ENCODE data around the gene TK2.

TK2 gene

DNA sequence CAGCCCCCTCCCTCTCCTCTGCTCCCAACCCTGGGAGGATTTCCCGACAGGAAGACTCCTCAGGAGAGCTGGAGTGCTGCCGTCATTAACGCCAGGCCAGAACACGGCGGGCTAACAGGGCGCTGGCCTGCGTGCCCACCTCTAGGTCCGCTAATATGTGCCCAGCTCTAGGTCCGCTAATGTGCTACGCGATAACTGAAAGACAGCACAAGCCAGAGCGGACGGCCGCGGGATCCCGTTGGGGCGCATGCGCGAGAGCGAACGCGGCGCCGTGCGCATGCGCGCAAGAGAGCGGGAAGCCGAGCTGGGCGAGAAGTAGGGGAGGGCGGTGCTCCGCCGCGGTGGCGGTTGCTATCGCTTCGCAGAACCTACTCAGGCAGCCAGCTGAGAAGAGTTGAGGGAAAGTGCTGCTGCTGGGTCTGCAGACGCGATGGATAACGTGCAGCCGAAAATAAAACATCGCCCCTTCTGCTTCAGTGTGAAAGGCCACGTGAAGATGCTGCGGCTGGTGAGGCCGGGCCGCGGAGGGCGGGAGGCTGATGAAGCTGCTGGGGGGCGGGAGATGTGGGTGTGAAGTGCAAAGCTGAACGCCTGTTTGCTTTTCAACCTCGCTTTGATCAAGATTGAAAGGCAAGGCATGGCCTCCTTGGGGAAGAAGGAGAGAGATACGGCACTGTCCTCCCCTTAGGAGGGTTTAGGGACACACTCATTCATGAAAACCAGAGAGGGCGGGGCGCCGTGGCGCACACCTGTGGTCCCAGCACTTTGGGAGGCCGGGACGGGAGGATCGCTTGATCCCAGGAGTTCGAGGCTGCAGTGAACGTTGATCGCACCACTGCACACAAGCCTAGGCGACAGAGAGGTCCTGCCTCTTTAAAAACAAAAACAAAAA, 2.6 kb upstream of the TK2 start, which contains the start of gene CKLF:
Gene CKLF (plus strand): TSS at position 291 of the 892 bp plus-strand sequence. CDS start 140 bp downstream, at position 431.
- Histone ChIP-seq H3K36me3 (replicated peaks; ENCODE audit: insufficient read depth, low read length) (no peaks in the 10 kb centered on the region), H3K27me3 (replicated peaks; ENCODE audit: insufficient read depth, low read length) (no peaks in the 10 kb centered on the region), H2AFZ (ENCODE audit: low read length) (peak within 1 kb of the TSS; percentile 51), H4K20me1 (ENCODE audit: insufficient read depth, low read length) (0 out of 2 replicates have a peak, but pooled peaks cover 3% of the 10 kb centered on the region), H3K27ac (ENCODE audit: low read length) (peak within 1 kb of the TSS; percentile 81), H3K4me1 (ENCODE audit: low read length) (peaks cover 55% of the 10 kb centered on the region), H3K9ac (ENCODE audit: low read length) (peak within 1 kb of the TSS; percentile 74), H3K9me2 (replicated peaks; ENCODE audit: insufficient read depth, low read length) (no peaks in the 10 kb centered on the region), H3K4me3 (ENCODE audit: low read length) (peak within 1 kb of the TSS; percentile 83), H3K9me3 (replicated peaks; ENCODE audit: insufficient read depth, low read length) (no peaks in the 10 kb centered on the region), H3K4me2 (ENCODE audit: low read depth, low read length) (peak within 1 kb of the TSS; percentile 86), H3K79me2 (ENCODE audit: low read length) (peaks cover 51% of the 10 kb centered on the region), H3F3A (ENCODE audit: insufficient read depth, low read length) (peaks cover 36% of the 10 kb centered on the region)
- peak; percentile 93 for DNase-seq
- no peak for TF ChIP-seq EZH2phosphoT487 (IDR thresholded peaks at IDR 0.05; ENCODE audit: low read length)
- TF ChIP-seq EZH2 (optimal IDR thresholded peaks at IDR 0.05; ENCODE audit: low read depth, low read length): no peak
- TF ChIP-seq, protein P1, sequence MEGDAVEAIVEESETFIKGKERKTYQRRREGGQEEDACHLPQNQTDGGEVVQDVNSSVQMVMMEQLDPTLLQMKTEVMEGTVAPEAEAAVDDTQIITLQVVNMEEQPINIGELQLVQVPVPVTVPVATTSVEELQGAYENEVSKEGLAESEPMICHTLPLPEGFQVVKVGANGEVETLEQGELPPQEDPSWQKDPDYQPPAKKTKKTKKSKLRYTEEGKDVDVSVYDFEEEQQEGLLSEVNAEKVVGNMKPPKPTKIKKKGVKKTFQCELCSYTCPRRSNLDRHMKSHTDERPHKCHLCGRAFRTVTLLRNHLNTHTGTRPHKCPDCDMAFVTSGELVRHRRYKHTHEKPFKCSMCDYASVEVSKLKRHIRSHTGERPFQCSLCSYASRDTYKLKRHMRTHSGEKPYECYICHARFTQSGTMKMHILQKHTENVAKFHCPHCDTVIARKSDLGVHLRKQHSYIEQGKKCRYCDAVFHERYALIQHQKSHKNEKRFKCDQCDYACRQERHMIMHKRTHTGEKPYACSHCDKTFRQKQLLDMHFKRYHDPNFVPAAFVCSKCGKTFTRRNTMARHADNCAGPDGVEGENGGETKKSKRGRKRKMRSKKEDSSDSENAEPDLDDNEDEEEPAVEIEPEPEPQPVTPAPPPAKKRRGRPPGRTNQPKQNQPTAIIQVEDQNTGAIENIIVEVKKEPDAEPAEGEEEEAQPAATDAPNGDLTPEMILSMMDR (IDR thresholded peaks at IDR 0.05; ENCODE audit: low read length): no peak

DNA sequence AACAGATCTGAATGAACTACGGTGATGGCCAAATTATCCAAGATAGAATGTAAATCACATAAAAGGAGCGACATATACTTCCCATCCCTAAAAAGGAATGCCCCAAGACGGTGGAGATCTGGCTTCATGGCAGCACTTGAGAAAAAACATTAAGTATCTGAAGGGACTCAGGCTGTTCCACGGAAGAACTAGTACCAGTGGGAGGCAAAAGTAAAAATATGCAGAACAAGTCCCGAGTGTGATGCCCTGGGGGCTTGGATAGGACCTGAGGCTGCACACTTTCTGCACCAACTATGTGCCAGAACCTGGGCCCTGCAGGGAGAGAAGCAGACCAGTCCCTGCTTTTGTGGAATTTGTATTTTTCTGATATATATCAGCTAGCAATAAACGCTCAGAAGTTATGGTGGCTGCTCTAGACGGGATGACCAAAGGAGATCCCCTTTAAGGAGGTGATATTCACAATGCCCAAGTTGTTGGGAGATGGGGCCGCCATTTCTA, 1.9 kb upstream of the TK2 start:
- Histone ChIP-seq H3K4me3 (ENCODE audit: low read length) (peak overlapping the region; percentile 83), H3F3A (ENCODE audit: insufficient read depth, low read length) (peaks cover 36% of the 10 kb centered on the region), H3K79me2 (ENCODE audit: low read length) (peaks cover 44% of the 10 kb centered on the region), H3K9me3 (replicated peaks; ENCODE audit: insufficient read depth, low read length) (no peaks in the 10 kb centered on the region), H3K27ac (ENCODE audit: low read length) (peak overlapping the region; percentile 81), H3K9ac (ENCODE audit: low read length) (peak overlapping the region; percentile 74), H3K9me2 (replicated peaks; ENCODE audit: insufficient read depth, low read length) (no peaks in the 10 kb centered on the region), H3K4me1 (ENCODE audit: low read length) (peaks cover 55% of the 10 kb centered on the region), H4K20me1 (ENCODE audit: insufficient read depth, low read length) (no peaks in the 10 kb centered on the region), H2AFZ (ENCODE audit: low read length) (peak overlapping the region; percentile 51), H3K27me3 (replicated peaks; ENCODE audit: insufficient read depth, low read length) (no peaks in the 10 kb centered on the region), H3K36me3 (replicated peaks; ENCODE audit: insufficient read depth, low read length) (no peaks in the 10 kb centered on the region), H3K4me2 (ENCODE audit: low read depth, low read length) (peak overlapping the region; percentile 86)
- peak; percentile 23 for DNase-seq
- TF ChIP-seq EZH2phosphoT487 (IDR thresholded peaks at IDR 0.05; ENCODE audit: low read length) (no peak), EZH2 (optimal IDR thresholded peaks at IDR 0.05; ENCODE audit: low read depth, low read length) (no peak)
- TF ChIP-seq, protein P1 (IDR thresholded peaks at IDR 0.05; ENCODE audit: low read length): no peak

DNA sequence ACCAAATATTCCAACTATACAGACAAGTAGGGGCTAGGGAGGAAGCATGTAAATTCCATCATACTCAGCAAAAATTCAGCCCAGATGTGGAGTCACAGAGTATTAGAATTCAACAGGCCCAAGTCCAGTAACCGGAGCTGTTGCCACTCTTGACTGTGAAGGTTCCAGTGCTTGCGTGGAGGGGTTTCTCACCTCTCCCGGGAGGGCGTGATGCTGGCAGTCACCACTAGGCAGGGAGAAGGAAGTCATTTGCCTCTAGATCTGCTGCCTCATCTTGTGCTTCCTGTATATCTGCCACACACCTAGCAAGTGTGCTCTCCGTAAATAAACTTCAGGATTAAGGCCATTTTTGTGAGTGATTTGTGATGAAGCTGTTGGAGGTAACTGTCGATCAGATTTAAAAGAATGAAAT, 1.4 kb upstream of the TK2 start:
- H3K79me2 ChIP-seq (ENCODE audit: low read length): peaks cover 40% of the 10 kb centered on the region
- no peaks in the 10 kb centered on the region for H4K20me1 ChIP-seq (ENCODE audit: insufficient read depth, low read length)
- TF ChIP-seq EZH2 (optimal IDR thresholded peaks at IDR 0.05; ENCODE audit: low read depth, low read length): no peak
- no peak for TF ChIP-seq EZH2phosphoT487 (IDR thresholded peaks at IDR 0.05; ENCODE audit: low read length)
- TF ChIP-seq, protein P1 (IDR thresholded peaks at IDR 0.05; ENCODE audit: low read length): peak; percentile 43
- DNase-seq: peak; percentile 74
- H3K4me3 ChIP-seq (ENCODE audit: low read length): peak overlapping the region; percentile 83
- peak overlapping the region; percentile 86 for H3K4me2 ChIP-seq (ENCODE audit: low read depth, low read length)
- H3K9ac ChIP-seq (ENCODE audit: low read length): peak overlapping the region; percentile 74
- H3K9me2 ChIP-seq (replicated peaks; ENCODE audit: insufficient read depth, low read length): no peaks in the 10 kb centered on the region
- H3K4me1 ChIP-seq (ENCODE audit: low read length): peaks cover 55% of the 10 kb centered on the region
- no peaks in the 10 kb centered on the region for H3K27me3 ChIP-seq (replicated peaks; ENCODE audit: insufficient read depth, low read length)
- peaks cover 36% of the 10 kb centered on the region for H3F3A ChIP-seq (ENCODE audit: insufficient read depth, low read length)
- H2AFZ ChIP-seq (ENCODE audit: low read length): peak overlapping the region; percentile 47
- H3K27ac ChIP-seq (ENCODE audit: low read length): peak overlapping the region; percentile 81
- H3K9me3 ChIP-seq (replicated peaks; ENCODE audit: insufficient read depth, low read length): no peaks in the 10 kb centered on the region
- no peaks in the 10 kb centered on the region for H3K36me3 ChIP-seq (replicated peaks; ENCODE audit: insufficient read depth, low read length)

Data from MM.1S (cell line).